ENCODE results near the gene CHST11.
"Not testable (repeated sequence)": the region's sequence is repeated elsewhere in the genome, so short reads cannot be mapped to it uniquely, and the experiment has no call there.

DNA sequence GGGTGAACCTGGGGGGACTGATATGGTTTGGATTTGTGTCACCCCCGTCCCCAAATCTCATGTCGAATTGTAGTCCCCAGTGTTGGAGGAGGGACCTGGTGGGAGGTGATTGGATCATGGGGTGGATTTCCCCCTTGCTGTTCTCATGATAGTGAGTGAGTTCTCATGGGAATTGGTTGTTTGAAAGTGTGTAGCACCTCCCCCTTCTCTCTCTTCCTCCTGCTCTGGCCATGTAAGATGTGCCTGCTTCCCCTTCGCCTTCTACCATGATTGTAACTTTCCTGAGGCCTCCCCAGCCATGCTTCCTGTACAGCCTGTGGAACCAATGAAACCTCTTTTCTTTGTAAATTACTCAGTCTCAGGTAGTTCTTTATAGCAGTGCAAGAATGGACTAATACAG lies 156.6 kb downstream of the CHST11 start:
- not testable (repeated sequence) for TF ChIP-seq BCL11A (IDR thresholded peaks at IDR 0.05; ENCODE audit: low read depth, low read length)
- TF ChIP-seq, protein P1, sequence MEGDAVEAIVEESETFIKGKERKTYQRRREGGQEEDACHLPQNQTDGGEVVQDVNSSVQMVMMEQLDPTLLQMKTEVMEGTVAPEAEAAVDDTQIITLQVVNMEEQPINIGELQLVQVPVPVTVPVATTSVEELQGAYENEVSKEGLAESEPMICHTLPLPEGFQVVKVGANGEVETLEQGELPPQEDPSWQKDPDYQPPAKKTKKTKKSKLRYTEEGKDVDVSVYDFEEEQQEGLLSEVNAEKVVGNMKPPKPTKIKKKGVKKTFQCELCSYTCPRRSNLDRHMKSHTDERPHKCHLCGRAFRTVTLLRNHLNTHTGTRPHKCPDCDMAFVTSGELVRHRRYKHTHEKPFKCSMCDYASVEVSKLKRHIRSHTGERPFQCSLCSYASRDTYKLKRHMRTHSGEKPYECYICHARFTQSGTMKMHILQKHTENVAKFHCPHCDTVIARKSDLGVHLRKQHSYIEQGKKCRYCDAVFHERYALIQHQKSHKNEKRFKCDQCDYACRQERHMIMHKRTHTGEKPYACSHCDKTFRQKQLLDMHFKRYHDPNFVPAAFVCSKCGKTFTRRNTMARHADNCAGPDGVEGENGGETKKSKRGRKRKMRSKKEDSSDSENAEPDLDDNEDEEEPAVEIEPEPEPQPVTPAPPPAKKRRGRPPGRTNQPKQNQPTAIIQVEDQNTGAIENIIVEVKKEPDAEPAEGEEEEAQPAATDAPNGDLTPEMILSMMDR (IDR thresholded peaks at IDR 0.05 in 2 of 3, conservative IDR thresholded peaks at IDR 0.05 in 1 of 3; ENCODE audit: control insufficient read depth in 2 of 3, extremely low read depth in 1 of 3, insufficient read depth in 1 of 3, low read depth in 3 of 3, low read length in 3 of 3), result not testable (repeated sequence)
